Breast epithelium (tissue), 4 donors: ENCODE measurements around the gene FYB2. TPM values are rescaled to one million over a fixed set of nuclear protein-coding genes. Genes with fewer than 3 reads are reported as not detected.
A peak's percentile ranks its signal among the peaks of the same experiment; 100 is the strongest.

Experiments used
- DNase-seq, 2 donors: peaks; one replicate each; pipeline ENCODE4 v3.0.0-alpha.2; 2019; ENCODE audit warnings: low spot score in 2 of 2
- H3K27ac ChIP-seq, 2 donors: fragments of 200-600 bp; sonication (generic) in 1 of 2; one replicate each; pipeline ENCODE4 v1.5.1; 2016 to 2019; ENCODE audit warnings: mild to moderate bottlenecking in 1 of 2
- H3K27me3 ChIP-seq, 2 donors: fragments of 200-600 bp; sonication (generic) in 1 of 2; one replicate each; pipeline versions ENCODE4 v1.5.1 to v1.6.0; 2017 to 2019; ENCODE audit warnings: control low read depth in 1 of 2, mild to moderate bottlenecking in 1 of 2
- H3K36me3 ChIP-seq: fragments of 200-600 bp; one replicate; pipeline ENCODE4 v1.5.1; 2019
- H3K4me1 ChIP-seq, 2 donors: fragments of 200-600 bp; sonication (generic); one replicate each; pipeline ENCODE4 v1.5.1; 2016 to 2019; ENCODE audit warnings: control low read depth in 1 of 2
- H3K4me3 ChIP-seq, 3 donors: fragments of 200-600 bp; sonication (generic); 1 replicate in 2 of 3; 2 replicates in 1 of 3; pipeline ENCODE4 v1.5.1; 2016 to 2019; ENCODE audit warnings: mild to moderate bottlenecking in 3 of 3, moderate library complexity in 2 of 3
- H3K9me3 ChIP-seq, 2 donors: fragments of 200-600 bp; sonication (generic) in 1 of 2; one replicate each; pipeline ENCODE4 v1.5.1; 2016 to 2019; ENCODE audit warnings: control low read depth in 1 of 2
- CTCF ChIP-seq, 3 donors: fragments of 450-650 bp; IDR thresholded peaks; one replicate each; pipeline ENCODE4 v1.5.1; 2016 to 2017; ENCODE audit warnings: antibody characterized with exemption in 3 of 3, mild to moderate bottlenecking in 3 of 3, moderate library complexity in 3 of 3
- POLR2A ChIP-seq: fragments of 450-650 bp; IDR thresholded peaks from one replicate; pipeline ENCODE4 v1.6.1; 2016; ENCODE audit warnings: antibody characterized with exemption, mild to moderate bottlenecking, moderate library complexity
- POLR2AphosphoS5 ChIP-seq, 3 donors: sonication (generic); formaldehyde crosslinking; IDR thresholded peaks; one replicate each; pipeline ENCODE4 v1.6.1; 2017; ENCODE audit warnings: antibody characterized with exemption in 3 of 3
- intact Hi-C: fragments of 100-400 bp; cut with DNase I; formaldehyde crosslinking; loops from one replicate; pipeline ENCODE4 v1.15.1; 2023; ENCODE audit warnings: low total_unique reads
- total RNA-seq, 3 donors: library from RNA; depleted of rRNA; stranded (reverse); fragments of >200 nt; gene quantifications; one replicate each; pipeline ENCODE4 v1.1.0, GENCODE V29; 2016

Gene FYB2
- total RNA-seq, 3 donors from 2014 or later = 11.3 to 22.9 TPM; not detected in 1

GRCh38 chr1:56835657-56836056, 16.5 kb upstream of the FYB2 start:
- H3K4me1 ChIP-seq = no peaks in the 10 kb centered on the region
- H3K36me3 ChIP-seq = no peaks in the 10 kb centered on the region
- peaks cover 0 to 7% of the 10 kb centered on the region in 2 donors for H3K27me3 ChIP-seq
- intact Hi-C loops = no loop called here
- DNase-seq = no peak
- H3K9me3 ChIP-seq = peaks cover 0 to 5% of the 10 kb centered on the region in 2 donors
- H3K4me3 ChIP-seq = no peak overlapping the region
- H3K27ac ChIP-seq = no peak overlapping the region
- TF ChIP-seq POLR2AphosphoS5 (IDR thresholded peaks at IDR 0.05) = no peak
- TF ChIP-seq POLR2A = no peak
- TF ChIP-seq CTCF (IDR thresholded peaks at IDR 0.05) = no peak

DNA sequence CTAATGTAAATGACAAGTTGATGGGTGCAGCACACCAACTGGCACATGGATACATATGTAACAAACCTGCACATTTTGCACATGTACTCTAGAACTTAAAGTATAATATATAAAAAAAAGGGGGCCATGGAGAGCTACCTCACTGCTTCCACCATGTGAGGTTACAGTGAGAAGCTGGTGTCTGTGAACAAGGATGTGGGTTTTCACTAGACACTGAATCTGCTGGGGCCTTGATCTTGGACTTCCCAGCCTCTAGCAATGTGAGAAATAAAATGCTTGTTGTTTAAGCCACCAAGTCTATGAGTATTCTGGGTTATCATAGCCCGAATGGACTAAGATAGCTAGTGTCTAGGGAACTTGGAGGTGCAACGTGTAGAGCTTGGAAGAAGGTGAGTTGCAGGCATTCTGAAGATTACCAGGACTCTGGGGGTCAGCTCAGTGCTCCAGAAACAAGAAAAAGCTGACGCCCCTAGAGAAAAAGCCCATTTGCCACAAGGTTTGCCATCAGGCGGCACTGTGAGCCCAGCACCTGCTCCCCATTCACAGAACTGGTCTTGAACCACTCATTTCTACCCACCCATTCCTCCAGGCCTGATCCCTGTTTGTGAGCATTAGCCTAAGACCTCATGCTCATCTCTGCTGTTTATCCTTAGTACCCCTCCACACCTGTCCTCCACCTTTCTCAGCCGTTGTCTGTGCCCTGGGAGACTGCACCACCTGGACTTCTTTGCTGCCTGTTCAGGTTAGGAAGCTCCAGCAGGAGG, 15.1 kb upstream of the FYB2 start:
- Histone ChIP-seq H3K36me3 (no peaks in the 10 kb centered on the region), H3K9me3 (peaks cover 0 to under 1% of the 10 kb centered on the region in 2 donors), H3K4me3 (no peak overlapping the region), H3K27me3 (peaks cover 0 to 7% of the 10 kb centered on the region in 2 donors), H3K27ac (no peak overlapping the region), H3K4me1 (no peaks in the 10 kb centered on the region)
- intact Hi-C loops = no loop called here
- no peak for DNase-seq
- no peak for TF ChIP-seq POLR2A
- no peak for TF ChIP-seq CTCF (IDR thresholded peaks at IDR 0.05)
- TF ChIP-seq POLR2AphosphoS5 (IDR thresholded peaks at IDR 0.05) = no peak

DNA sequence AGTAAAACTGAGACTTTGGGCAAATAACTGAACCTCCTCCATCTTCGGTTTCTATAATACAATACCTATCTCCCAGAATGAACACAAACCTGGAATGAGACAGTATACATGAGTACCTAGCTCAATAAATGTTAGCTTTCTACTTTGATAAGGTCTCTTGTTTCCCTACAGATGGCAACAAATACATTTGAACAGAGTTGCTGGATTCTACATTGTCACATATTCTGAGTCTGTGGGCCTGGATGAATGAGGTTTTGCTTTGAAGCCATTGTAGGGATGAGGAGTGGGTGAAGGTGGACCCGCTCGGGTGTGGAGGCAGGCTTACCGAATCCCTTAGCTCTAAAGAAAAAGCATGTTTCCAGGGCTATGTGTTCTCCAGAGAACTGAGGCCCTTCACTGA, 13.9 kb upstream of the FYB2 start:
- TF ChIP-seq POLR2A = no peak
- TF ChIP-seq POLR2AphosphoS5 (IDR thresholded peaks at IDR 0.05) = no peak
- TF ChIP-seq CTCF (IDR thresholded peaks at IDR 0.05) = no peak
- Histone ChIP-seq H3K4me3 (no peak overlapping the region), H3K36me3 (no peaks in the 10 kb centered on the region), H3K27ac (no peak overlapping the region), H3K9me3 (no peaks in the 10 kb centered on the region), H3K27me3 (peaks cover 0 to 7% of the 10 kb centered on the region in 2 donors), H3K4me1 (no peaks in the 10 kb centered on the region)
- DNase-seq = no peak
- intact Hi-C loops = no loop called here

DNA sequence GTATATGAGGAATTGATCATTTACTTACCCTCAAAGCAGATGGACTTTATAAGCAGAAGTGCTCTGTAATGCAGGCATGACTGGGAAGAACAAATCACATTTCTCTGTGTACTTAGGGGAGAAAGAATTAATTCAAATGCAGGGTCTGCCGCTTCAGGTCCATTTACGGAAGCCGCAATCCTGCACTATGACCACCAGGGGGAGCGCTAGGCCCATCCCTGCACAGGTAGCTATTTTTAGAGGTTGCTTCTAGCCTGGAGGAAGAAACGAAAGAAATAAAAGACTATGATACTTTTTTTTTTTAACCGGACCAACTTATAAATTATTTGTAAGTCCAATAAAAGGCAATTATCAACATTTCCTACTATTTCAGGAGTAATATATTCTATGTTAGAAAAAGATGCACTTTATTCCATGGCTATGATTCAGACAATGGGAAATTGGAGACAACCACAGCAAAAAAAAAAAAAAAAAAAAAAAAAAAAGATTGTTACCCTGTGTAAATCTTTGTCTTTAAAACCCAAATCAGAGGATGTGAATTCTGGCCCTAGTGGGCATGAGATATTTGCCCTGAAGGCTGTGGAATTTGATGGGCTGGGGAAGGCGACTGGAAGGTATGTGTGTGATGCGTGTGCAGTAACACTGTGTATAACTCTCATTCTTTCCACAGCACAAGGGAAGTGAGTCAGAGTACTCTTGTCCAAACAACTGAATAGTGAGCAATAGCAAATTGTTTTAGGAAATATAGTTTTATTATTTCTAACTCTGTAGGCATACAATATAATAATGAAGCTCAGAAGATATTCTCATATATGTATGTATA, 12.9 kb upstream of the FYB2 start:
- peak; percentile 22 to 65 for DNase-seq
- no peak overlapping the region for H3K4me3 ChIP-seq
- intact Hi-C loops = no loop called here

More for the DNA sequence above, 12.9 kb upstream of the FYB2 start:
- Histone ChIP-seq H3K36me3 (no peaks in the 10 kb centered on the region), H3K27ac (no peak overlapping the region), H3K9me3 (no peaks in the 10 kb centered on the region), H3K27me3 (peaks cover 0 to 7% of the 10 kb centered on the region in 2 donors), H3K4me1 (no peaks in the 10 kb centered on the region)
- TF ChIP-seq CTCF (IDR thresholded peaks at IDR 0.05) (peak; percentile 86 to 94 (median 92)), POLR2A (no peak), POLR2AphosphoS5 (IDR thresholded peaks at IDR 0.05) (no peak)
